ENCODE data around the gene POLR3E. TPM values are rescaled to one million over a fixed set of nuclear protein-coding genes. Genes with fewer than 3 reads are reported as not detected.
"Not testable (repeated sequence)": the region's sequence is repeated elsewhere in the genome, so short reads cannot be mapped to it uniquely, and the experiment has no call there.

The POLR3E gene
- total RNA-seq, 1 donor from 2014 or later, result 19.5 TPM

GRCh38 chr16:22347100-22347820, 50.1 kb downstream of the POLR3E start:
- DNase-seq (ENCODE audit: low spot score in 2 of 2), result no peak
- Histone ChIP-seq H3K4me1 (peaks cover 5% of the 10 kb centered on the region in 2 donors), H3K27ac (peak overlapping the region; percentile 24 to 49), H3K27me3 (no peaks in the 10 kb centered on the region), H3K4me3 (no peak overlapping the region), H3K9me3 (no peaks in the 10 kb centered on the region), H3K36me3 (peaks cover 36 to 57% of the 10 kb centered on the region in 2 donors)
- TF ChIP-seq CTCF (IDR thresholded peaks at IDR 0.05), result no peak
- intact Hi-C loops (cut with DNase I), result no loop called here

GRCh38 chr16:22348291-22348690, 51.1 kb downstream of the POLR3E start:
- Histone ChIP-seq H3K4me3 (no peak overlapping the region), H3K27ac (no peak overlapping the region), H3K4me1 (peaks cover 5% of the 10 kb centered on the region in 2 donors), H3K36me3 (peaks cover 36 to 52% of the 10 kb centered on the region in 2 donors), H3K9me3 (no peaks in the 10 kb centered on the region), H3K27me3 (no peaks in the 10 kb centered on the region)
- intact Hi-C loops (cut with DNase I), result no loop called here
- DNase-seq (ENCODE audit: low spot score in 2 of 2), result no peak
- TF ChIP-seq CTCF (IDR thresholded peaks at IDR 0.05), result no peak

GRCh38 chr16:22351017-22351416, 53.8 kb downstream of the POLR3E start:
- intact Hi-C loops (cut with DNase I); DNase-seq (ENCODE audit: low spot score in 2 of 2); H3K4me1 ChIP-seq; H3K27ac ChIP-seq; H3K9me3 ChIP-seq; H3K4me3 ChIP-seq; H3K27me3 ChIP-seq: not testable (repeated sequence)
- H3K36me3 ChIP-seq, result peaks cover 36 to 51% of the 10 kb centered on the region in 2 donors

GRCh38 chr16:22352140-22352539, 54.9 kb downstream of the POLR3E start:
- Histone ChIP-seq H3K9me3 (no peaks in the 10 kb centered on the region), H3K4me3 (no peak overlapping the region), H3K27ac (no peak overlapping the region), H3K27me3 (no peaks in the 10 kb centered on the region), H3K4me1 (peaks cover under 1 to 3% of the 10 kb centered on the region in 2 donors), H3K36me3 (peaks cover 27 to 41% of the 10 kb centered on the region in 2 donors)
- intact Hi-C loops (cut with DNase I), result no loop called here
- TF ChIP-seq CTCF (IDR thresholded peaks at IDR 0.05), result no peak
- DNase-seq (ENCODE audit: low spot score in 2 of 2), result no peak

GRCh38 chr16:22352723-22353122, 55.5 kb downstream of the POLR3E start:
- Histone ChIP-seq H3K36me3 (peaks cover 21 to 35% of the 10 kb centered on the region in 2 donors), H3K9me3 (no peaks in the 10 kb centered on the region), H3K4me1 (peaks cover 0 to 6% of the 10 kb centered on the region in 2 donors), H3K27me3 (no peaks in the 10 kb centered on the region), H3K27ac (no peak overlapping the region), H3K4me3 (no peak overlapping the region)
- DNase-seq (ENCODE audit: low spot score in 2 of 2), result no peak
- TF ChIP-seq CTCF (IDR thresholded peaks at IDR 0.05), result no peak
- intact Hi-C loops (cut with DNase I), result no loop called here

- H3K36me3 ChIP-seq, result peaks cover 15 to 28% of the 10 kb centered on the region in 2 donors
- H3K4me1 ChIP-seq, result peaks cover 0 to 12% of the 10 kb centered on the region in 2 donors
- H3K27ac ChIP-seq, result peak overlapping the region in 1 of 2 donors; percentile 18
- H3K27me3 ChIP-seq, result no peaks in the 10 kb centered on the region
- H3K4me3 ChIP-seq, result no peak overlapping the region
- H3K9me3 ChIP-seq, result no peaks in the 10 kb centered on the region
- no peak for TF ChIP-seq CTCF (IDR thresholded peaks at IDR 0.05)
- intact Hi-C loops (cut with DNase I), result no loop called here
- no peak for DNase-seq (ENCODE audit: low spot score in 2 of 2)
These were observed 56.1 kb downstream of the POLR3E start for GRCh38 chr16:22353191-22353919.

Data from ascending aorta (tissue), 2 donors.